Activated CD8-positive, alpha-beta memory T cell treated with anti-CD3 and anti-CD28 coated beads, Interleukin-2, amount 50 U/mL, for 4 hours (primary cell): ENCODE data around the gene PTPN7.
"Not testable (repeated sequence)": the region's sequence is repeated elsewhere in the genome, so short reads cannot be mapped to it uniquely, and the experiment has no call there.

Experiments used
- DNase-seq: peaks from one replicate; pipeline ENCODE4 v3.0.0-alpha.2; 2020

Gene PTPN7

DNA sequence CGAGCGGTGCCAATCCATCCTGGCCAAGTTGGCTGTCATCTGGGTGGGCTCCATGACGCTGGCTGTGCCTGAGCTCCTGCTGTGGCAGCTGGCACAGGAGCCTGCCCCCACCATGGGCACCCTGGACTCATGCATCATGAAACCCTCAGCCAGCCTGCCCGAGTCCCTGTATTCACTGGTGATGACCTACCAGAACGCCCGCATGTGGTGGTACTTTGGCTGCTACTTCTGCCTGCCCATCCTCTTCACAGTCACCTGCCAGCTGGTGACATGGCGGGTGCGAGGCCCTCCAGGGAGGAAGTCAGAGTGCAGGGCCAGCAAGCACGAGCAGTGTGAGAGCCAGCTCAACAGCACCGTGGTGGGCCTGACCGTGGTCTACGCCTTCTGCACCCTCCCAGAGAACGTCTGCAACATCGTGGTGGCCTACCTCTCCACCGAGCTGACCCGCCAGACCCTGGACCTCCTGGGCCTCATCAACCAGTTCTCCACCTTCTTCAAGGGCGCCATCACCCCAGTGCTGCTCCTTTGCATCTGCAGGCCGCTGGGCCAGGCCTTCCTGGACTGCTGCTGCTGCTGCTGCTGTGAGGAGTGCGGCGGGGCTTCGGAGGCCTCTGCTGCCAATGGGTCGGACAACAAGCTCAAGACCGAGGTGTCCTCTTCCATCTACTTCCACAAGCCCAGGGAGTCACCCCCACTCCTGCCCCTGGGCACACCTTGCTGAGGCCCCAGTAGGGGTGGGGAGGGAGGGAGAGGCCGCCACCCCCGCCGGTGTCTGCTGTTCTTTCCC is 32.4 kb downstream of the PTPN7 start:
- DNase-seq, result no peak

DNA sequence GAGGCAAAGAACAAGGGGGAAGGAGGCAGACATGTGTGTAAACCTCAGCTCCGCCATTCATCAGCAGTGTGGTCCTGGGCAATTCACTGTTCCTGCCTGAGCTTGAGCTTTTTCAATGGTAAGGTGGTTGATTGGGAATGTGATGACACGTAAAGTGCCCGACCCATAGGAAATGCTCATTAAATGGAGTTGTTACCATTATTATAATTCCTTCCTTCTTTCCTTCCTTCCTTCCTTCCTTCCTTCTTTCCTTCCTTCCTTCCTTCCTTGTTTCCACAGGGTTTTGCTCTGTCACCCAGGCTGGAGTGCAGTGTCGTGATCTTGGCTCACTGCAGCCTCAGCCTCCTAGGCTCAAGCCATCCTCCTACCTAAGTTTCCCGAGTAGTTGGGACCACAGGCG is 33.3 kb downstream of the PTPN7 start:
- no peak for DNase-seq

- no peak for DNase-seq
Measured at GRCh38 chr1:202126426-202126825, 34.0 kb downstream of the PTPN7 start.

DNA sequence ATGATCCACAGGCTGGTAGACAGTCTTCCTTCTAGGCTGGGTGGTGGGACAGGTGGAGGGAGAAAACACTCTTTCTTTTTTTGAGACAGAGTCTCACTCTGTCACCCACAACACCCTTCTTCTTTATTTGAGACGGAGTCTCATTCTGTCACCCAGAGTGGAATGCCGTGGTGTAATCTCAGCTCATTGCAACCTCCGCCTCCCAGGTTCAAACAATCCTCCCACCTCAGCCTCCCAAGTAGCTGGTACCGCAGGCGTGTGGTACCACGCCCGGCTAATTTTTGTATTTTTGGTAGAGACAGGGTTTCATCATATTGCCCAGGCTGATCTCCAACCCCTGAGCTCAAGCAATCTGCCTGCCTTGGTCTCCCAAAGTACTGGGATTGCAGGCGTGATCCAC is 34.8 kb downstream of the PTPN7 start:
- DNase-seq, result no peak

- no peak for DNase-seq
Measured at GRCh38 chr1:202124142-202124541, 36.3 kb downstream of the PTPN7 start.

DNA sequence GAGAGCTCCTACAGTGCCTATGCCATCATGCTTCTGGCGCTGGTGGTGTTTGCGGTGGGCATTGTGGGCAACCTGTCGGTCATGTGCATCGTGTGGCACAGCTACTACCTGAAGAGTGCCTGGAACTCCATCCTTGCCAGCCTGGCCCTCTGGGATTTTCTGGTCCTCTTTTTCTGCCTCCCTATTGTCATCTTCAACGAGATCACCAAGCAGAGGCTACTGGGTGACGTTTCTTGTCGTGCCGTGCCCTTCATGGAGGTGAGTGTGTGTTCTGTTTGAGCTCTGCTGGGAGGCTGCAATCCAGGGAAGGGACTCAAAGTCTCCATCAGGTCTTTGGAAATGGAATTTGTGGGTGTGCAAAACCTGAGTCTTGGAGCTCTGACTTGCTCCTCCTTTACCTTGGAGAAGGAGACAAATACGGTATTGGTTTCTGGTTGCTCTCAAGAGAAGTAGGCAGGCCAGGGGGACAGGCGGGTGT is 37.0 kb downstream of the PTPN7 start:
- no peak for DNase-seq

DNA sequence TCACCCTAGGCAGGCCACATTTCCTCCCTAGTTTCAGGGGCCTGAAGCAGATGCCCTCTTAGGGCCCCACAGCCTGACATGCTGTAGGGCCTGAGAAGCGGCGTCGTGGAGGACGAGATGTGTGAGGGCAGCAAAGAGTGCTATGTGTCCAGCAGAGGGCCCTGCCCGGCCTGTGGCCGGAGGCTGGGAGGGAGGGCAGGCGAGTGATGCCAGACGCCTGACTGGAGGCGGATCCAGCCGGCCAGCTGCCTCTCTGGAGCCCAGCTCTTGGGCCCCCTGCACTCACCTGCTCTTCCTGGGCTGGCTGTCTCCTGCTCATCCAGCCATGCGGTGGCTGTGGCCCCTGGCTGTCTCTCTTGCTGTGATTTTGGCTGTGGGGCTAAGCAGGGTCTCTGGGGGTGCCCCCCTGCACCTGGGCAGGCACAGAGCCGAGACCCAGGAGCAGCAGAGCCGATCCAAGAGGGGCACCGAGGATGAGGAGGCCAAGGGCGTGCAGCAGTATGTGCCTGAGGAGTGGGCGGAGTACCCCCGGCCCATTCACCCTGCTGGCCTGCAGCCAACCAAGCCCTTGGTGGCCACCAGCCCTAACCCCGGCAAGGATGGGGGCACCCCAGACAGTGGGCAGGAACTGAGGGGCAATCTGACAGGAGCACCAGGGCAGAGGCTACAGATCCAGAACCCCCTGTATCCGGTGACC is 37.6 kb downstream of the PTPN7 start, which contains the start of gene GPR37L1:
Gene GPR37L1, plus strand, starts transcription at position 279 of the 697 bp plus-strand sequence. Its CDS starts 47 bp downstream, at position 326.
- DNase-seq, result no peak

DNA sequence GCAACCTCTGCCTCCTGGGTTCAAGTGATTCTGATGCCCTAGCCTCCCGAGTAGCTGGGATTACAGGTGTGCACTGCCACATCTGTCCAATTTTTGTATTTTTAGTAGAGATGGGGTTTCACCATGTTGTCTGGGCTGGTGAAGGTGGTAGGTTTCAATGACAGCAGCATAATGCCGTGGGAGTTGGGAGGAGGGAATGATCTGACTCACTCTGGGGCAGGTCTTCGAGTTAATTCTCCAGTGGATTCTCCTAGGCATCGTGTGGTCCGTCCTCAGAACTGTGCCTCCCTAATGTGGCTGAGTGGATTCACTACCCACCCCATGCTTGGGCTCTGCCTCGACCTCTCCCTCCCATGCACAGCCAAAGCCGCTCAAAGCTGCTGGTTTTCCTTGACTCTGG is 39.4 kb downstream of the PTPN7 start:
- DNase-seq, result no peak

DNA sequence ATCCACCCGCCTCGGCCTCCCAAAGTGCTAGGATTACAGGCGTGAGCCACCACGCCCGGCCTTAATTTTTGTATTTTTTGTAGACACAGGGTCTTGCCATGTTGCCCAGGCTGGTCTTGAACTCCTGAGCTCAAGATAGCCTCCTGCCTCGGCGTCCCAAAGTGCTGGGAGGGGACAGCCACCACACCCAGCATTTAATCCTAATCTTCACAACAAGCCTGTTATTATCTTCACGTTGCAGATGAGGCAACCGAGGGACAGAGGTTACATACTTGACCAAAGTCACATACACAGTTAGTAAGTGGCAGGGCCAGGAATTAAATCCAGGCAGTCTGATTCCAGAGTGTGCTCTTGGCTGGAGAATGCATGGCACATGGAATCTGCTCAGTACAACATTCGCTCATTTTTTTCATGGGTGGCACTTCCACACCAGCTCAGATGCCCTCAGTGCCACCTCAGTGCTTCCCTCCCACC is 42.5 kb downstream of the PTPN7 start:
- DNase-seq, result no peak

DNA sequence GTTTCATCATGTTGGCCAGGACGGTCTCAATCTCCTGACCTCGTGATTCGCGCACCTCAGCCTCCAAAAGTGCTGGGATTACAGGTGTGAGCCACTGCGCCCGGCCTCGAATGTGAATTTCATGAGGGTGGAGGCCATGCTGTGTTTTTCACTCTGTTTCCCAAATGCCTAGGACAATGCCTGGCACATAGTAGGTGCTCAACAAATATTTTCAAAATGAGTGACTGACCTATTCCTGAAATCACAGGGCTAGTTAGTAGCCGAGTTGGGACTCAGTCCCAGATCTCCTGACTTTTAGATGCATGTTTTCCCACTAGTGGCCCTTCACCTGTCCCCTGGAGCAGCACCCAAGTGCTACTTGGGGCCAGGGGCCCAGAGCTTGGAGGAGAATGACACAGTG is 44.1 kb downstream of the PTPN7 start:
- DNase-seq, result no peak

DNA sequence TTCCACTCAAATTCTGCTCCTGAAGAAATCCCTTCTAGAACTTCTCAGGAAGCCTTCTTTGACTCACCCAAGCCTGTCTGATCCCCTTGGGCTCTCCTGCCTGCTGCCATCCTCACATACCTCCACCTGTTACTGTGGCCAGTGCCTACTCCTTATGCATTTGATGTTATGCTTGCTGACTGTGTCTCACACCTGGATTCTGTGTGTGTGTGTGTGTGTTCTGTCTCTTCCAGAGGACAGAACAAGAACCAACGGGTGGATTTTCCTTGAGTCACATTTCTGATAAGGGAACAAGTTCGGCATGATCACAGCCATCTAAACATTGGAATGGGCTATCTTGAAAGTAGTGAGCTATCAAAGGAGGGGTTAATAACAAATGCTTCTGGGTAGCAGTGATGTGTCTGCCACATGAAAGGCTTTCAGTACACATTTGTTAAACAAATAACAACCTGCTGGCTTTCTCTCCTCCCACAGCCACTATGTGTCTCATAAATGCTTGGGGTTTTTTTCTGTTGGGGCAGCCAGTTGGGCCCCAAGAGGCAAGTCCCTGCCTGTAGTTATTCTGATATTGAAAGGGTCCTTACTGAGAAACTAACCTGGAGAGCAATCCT is 46.6 kb downstream of the PTPN7 start:
- DNase-seq, result no peak

DNA sequence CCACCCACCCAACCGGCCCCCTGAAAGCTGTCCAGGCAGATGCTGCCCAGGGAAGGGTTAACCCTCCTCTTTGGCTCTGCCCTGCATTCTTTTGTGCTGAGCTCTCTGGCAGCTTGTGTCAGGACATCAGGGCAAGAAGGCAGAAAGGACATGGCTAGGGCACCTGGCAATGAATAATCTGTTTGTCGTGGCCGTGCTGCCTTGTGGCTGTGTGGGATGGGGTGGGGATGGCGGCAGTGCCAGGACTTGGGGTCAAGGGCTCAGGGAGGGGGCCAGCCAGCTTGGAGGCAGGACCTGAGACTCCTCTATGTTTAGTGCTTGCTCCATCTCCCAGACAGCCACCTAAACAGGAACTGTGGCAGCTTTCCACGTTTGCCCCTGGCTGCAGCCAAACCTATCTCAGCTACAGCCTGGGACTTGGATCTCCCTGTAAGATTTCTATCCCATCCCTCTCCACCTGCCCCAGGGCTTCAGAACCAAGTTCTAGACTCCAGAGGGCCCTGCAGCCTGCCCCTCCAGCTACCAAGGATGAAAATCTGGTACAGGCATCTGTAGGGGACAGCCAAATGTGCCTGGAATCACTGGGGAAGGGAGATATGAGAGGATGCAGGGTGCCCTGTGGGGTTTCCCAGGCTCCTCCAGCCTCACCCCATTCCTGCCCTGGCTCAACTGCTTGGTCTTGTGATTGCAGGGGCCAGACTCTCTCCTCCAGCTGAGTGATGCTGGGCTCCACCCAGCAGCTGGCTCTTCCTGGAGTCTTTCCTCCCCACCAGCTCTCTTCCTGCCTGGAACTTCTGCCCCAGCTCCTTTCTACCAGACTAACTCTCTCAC is 47.3 kb downstream of the PTPN7 start:
- no peak for DNase-seq

- DNase-seq, result not testable (repeated sequence)
Measured at GRCh38 chr1:202111589-202111988, 48.8 kb downstream of the PTPN7 start.

DNA sequence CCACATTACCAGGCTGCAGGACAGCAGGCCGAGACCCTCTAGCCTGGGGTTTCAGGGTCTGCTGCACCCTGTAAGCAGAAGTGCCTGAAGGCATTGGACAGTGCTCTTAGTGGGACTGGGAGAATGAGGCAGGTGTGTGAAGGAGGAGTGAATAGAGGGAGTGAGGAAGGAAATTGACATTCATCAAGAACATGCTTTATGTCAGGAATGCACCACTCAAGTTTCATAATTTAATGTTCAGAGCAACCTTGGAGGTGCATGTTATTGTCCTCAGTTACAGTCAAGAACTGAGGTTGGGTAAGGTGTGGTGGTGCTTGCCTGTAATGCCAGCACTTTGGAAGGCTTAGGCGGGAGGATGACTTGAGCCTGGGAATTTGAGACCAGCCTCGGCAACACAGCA is 49.4 kb downstream of the PTPN7 start:
- DNase-seq, result no peak

DNA sequence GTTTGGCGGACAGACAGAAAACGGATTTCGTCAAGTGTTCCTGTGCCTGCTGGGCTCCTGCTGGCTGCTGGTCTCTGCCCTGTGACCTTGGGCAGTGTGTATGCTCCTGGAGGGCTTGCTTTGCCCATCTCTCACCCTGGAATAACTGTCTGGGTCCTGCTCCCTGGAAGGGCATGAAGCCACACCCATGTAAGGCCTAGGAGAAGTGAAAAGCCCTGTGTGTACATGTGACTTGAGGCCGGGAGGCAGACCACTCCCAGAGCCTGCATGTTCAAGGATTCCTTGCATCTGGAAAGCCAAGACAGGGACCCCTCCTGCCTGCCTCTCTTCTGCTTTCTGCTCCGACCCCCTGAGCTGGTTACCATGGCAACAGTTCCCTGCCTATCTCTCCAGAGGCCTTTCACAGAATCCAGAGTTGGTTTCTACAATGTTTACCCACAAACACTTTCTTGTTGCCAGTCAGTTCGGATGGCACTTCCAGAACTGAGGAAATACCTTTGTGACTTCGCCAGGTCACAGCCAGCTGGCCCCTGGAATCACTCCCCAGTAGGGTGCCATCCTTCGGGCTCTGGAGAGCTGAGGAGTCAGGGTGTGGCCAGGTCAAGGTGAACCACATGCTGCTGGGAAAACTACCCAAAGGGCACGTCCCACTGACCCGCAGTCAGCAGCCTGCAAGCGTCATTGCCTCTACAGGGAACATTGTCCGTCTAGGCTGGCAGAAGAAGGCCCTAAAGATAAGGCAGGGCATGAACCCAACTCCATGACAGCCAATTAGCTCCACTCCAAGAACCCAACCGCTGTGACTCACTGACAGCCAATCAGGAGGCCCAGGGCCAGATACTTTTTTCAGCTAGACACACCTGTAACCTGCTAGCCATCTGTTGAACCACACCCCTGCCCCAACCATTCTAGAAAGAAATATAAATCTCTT is 52.3 kb downstream of the PTPN7 start:
- no peak for DNase-seq

DNA sequence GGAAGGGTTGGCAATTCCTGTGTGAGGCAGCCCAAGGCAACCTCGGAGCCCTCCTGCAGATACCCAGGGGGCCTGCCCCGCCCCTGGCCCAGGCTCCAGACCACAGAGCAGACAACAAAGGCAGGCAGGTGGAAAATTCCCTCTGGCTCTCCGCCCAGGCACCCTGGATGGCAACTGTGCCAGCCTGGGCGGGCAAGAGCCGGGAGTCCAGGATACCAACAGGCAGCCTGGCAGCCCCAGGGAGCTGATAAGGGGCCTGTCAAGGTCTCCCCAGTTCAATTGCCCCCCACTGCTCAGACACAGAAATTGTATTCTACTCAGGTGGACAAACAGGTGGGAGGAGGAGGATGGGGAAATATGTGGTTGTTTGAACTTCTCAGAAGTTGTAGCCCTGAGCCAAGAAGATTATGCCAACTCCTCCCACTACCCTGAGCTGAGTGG is 53.1 kb downstream of the PTPN7 start:
- DNase-seq, result no peak

- no peak for DNase-seq
Measured at GRCh38 chr1:202106340-202107254, 53.8 kb downstream of the PTPN7 start.

DNA sequence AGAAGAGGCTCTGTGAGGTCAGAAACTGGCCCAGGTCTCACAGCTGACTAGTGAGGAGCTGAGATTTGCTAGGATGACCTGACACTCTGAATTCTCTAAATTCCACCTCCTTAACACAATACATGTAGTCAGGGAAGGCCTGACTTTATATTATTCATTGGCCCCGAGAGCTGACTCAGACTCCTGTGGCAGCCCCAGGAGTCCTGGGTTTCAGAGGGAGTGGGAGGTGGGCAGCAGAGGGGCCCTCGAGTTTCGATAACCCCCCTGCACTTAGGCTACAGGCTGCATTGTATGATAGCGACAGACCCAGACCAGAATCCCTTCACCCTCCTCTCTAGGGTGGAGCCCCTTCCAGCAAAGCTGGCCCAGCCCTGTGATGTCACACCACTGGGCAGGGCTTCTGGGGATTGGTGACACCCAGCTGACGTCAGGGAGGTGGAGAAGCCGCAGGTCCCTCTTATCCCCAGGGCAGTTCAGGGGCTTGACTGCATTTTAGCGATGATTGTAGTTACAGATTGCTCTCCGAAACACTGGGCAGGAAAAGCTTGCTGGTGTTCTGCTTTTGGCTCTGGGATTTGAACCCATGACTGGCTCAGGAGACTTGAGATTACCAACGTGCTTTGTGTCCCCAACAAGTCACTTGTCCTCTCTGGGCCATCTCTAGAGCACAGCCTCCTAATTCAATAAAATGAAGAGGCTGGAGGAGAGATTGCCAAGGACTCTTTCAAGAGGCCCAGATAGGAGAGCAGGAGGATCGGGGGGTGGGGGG is 54.6 kb downstream of the PTPN7 start:
- no peak for DNase-seq

- DNase-seq, result no peak
Measured at GRCh38 chr1:202104073-202104472, 56.3 kb downstream of the PTPN7 start.

DNA sequence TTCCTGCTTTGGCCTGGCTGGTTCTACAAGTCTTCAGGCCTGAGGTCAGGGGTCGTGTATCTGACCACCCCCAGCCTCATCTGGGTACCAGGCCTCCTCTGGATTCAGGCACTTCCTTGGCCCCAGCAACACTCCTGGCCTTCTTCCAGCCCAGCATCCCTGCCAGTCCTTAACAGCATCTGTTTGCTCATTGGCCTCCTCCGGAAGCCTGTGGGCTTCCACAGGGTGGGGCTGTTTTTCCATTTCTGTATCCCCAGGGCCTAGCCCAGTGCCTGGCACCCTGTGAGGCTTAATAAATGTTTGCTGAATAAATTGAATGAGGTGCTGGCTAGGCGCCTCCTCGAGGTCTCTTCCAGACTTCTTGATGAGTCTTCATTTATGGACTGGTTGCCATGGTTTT is 59.2 kb downstream of the PTPN7 start:
- no peak for DNase-seq
